Dendritic cell treated with granulocyte-macrophage colony-stimulating factor and Interleukin-4, amounts not matched to agents 40 ng/mL and 50 ng/mL, for 4 days (primary cell): ENCODE data around the gene EIF4G3.

Experiments
- H3K27ac Mint-ChIP-seq: one replicate; pipeline ENCODE4 v1.8.0; 2022; ENCODE audit warnings: mild to moderate bottlenecking, mixed read lengths
- H3K27me3 Mint-ChIP-seq: one replicate; pipeline ENCODE4 v1.8.0; 2022; ENCODE audit warnings: mild to moderate bottlenecking, mixed read lengths
- H3K36me3 Mint-ChIP-seq: one replicate; pipeline ENCODE4 v1.8.0; 2022; ENCODE audit warnings: low read depth, mixed read lengths
- H3K4me1 Mint-ChIP-seq: one replicate; pipeline ENCODE4 v1.8.0; 2022; ENCODE audit warnings: low read depth, mixed read lengths
- H3K4me3 Mint-ChIP-seq: one replicate; pipeline ENCODE4 v1.8.0; 2022; ENCODE audit warnings: mild to moderate bottlenecking, moderate library complexity, mixed read lengths
- H3K9me3 Mint-ChIP-seq: one replicate; pipeline ENCODE4 v1.8.0; 2022; ENCODE audit warnings: mixed read lengths
- intact Hi-C: fragments of 100-400 bp; cut with micrococcal nuclease; formaldehyde crosslinking; loops from one replicate; pipeline ENCODE4 v1.15.0; 2022

Gene EIF4G3

GRCh38 chr1:20903437-20903836 is 273.3 kb downstream of the EIF4G3 start:
- peaks cover 14% of the 10 kb centered on the region for H3K4me1 Mint-ChIP-seq
- H3K9me3 Mint-ChIP-seq: no peaks in the 10 kb centered on the region
- H3K27ac Mint-ChIP-seq: no peak overlapping the region
- intact Hi-C loops: no loop called here
- no peaks in the 10 kb centered on the region for H3K27me3 Mint-ChIP-seq
- no peak overlapping the region for H3K4me3 Mint-ChIP-seq
- peaks cover 52% of the 10 kb centered on the region for H3K36me3 Mint-ChIP-seq

- Mint-ChIP-seq H3K4me3 (no peak overlapping the region), H3K36me3 (peaks cover 45% of the 10 kb centered on the region), H3K9me3 (no peaks in the 10 kb centered on the region), H3K4me1 (no peaks in the 10 kb centered on the region), H3K27me3 (no peaks in the 10 kb centered on the region), H3K27ac (no peak overlapping the region)
- intact Hi-C loops: no loop called here
These were observed 276.6 kb downstream of the EIF4G3 start for GRCh38 chr1:20900056-20900455.

- Mint-ChIP-seq H3K9me3 (no peaks in the 10 kb centered on the region), H3K36me3 (peaks cover 52% of the 10 kb centered on the region), H3K4me1 (no peaks in the 10 kb centered on the region), H3K27ac (no peak overlapping the region), H3K4me3 (no peak overlapping the region), H3K27me3 (no peaks in the 10 kb centered on the region)
- intact Hi-C loops: no loop called here
These were observed 277.3 kb downstream of the EIF4G3 start for GRCh38 chr1:20899154-20899972.

GRCh38 chr1:20896826-20897225 is 279.9 kb downstream of the EIF4G3 start:
- Mint-ChIP-seq H3K4me3 (no peak overlapping the region), H3K27me3 (no peaks in the 10 kb centered on the region), H3K4me1 (no peaks in the 10 kb centered on the region), H3K9me3 (no peaks in the 10 kb centered on the region), H3K27ac (no peak overlapping the region), H3K36me3 (peaks cover 57% of the 10 kb centered on the region)
- intact Hi-C loops: no loop called here

- Mint-ChIP-seq H3K9me3 (no peaks in the 10 kb centered on the region), H3K36me3 (peaks cover 45% of the 10 kb centered on the region), H3K27ac (no peak overlapping the region), H3K4me1 (no peaks in the 10 kb centered on the region), H3K27me3 (no peaks in the 10 kb centered on the region), H3K4me3 (no peak overlapping the region)
- intact Hi-C loops: no loop called here
These were observed 282.8 kb downstream of the EIF4G3 start for GRCh38 chr1:20893931-20894330.

GRCh38 chr1:20891091-20891490 is 285.6 kb downstream of the EIF4G3 start:
- no peak overlapping the region for H3K27ac Mint-ChIP-seq
- H3K27me3 Mint-ChIP-seq: no peaks in the 10 kb centered on the region
- H3K4me1 Mint-ChIP-seq: no peaks in the 10 kb centered on the region
- intact Hi-C loops: no loop called here
- H3K9me3 Mint-ChIP-seq: no peaks in the 10 kb centered on the region
- H3K4me3 Mint-ChIP-seq: no peak overlapping the region
- H3K36me3 Mint-ChIP-seq: peaks cover 49% of the 10 kb centered on the region

GRCh38 chr1:20887246-20887645 is 289.5 kb downstream of the EIF4G3 start:
- Mint-ChIP-seq H3K36me3 (peaks cover 53% of the 10 kb centered on the region), H3K4me1 (no peaks in the 10 kb centered on the region), H3K9me3 (no peaks in the 10 kb centered on the region), H3K27ac (no peak overlapping the region), H3K27me3 (no peaks in the 10 kb centered on the region), H3K4me3 (no peak overlapping the region)
- intact Hi-C loops: no loop called here

- Mint-ChIP-seq H3K4me3 (no peak overlapping the region), H3K4me1 (no peaks in the 10 kb centered on the region), H3K27ac (no peak overlapping the region), H3K36me3 (peaks cover 63% of the 10 kb centered on the region), H3K9me3 (no peaks in the 10 kb centered on the region), H3K27me3 (no peaks in the 10 kb centered on the region)
- intact Hi-C loops: no loop called here
These were observed 291.6 kb downstream of the EIF4G3 start for GRCh38 chr1:20885121-20885520.

GRCh38 chr1:20884513-20884912 is 292.2 kb downstream of the EIF4G3 start:
- H3K9me3 Mint-ChIP-seq: no peaks in the 10 kb centered on the region
- H3K27me3 Mint-ChIP-seq: no peaks in the 10 kb centered on the region
- H3K4me1 Mint-ChIP-seq: no peaks in the 10 kb centered on the region
- no peak overlapping the region for H3K27ac Mint-ChIP-seq
- intact Hi-C loops: no loop called here
- H3K4me3 Mint-ChIP-seq: no peak overlapping the region
- H3K36me3 Mint-ChIP-seq: peaks cover 67% of the 10 kb centered on the region

- Mint-ChIP-seq H3K4me1 (no peaks in the 10 kb centered on the region), H3K27me3 (no peaks in the 10 kb centered on the region), H3K4me3 (no peak overlapping the region), H3K36me3 (peaks cover 74% of the 10 kb centered on the region), H3K27ac (no peak overlapping the region), H3K9me3 (no peaks in the 10 kb centered on the region)
- intact Hi-C loops: no loop called here
These were observed 292.9 kb downstream of the EIF4G3 start for GRCh38 chr1:20883766-20884165.

GRCh38 chr1:20882837-20883236 is 293.9 kb downstream of the EIF4G3 start:
- intact Hi-C loops: no loop called here
- peaks cover 80% of the 10 kb centered on the region for H3K36me3 Mint-ChIP-seq
- H3K4me3 Mint-ChIP-seq: no peak overlapping the region
- H3K27me3 Mint-ChIP-seq: no peaks in the 10 kb centered on the region
- H3K9me3 Mint-ChIP-seq: no peaks in the 10 kb centered on the region
- no peak overlapping the region for H3K27ac Mint-ChIP-seq
- no peaks in the 10 kb centered on the region for H3K4me1 Mint-ChIP-seq

GRCh38 chr1:20878799-20879198 is 297.9 kb downstream of the EIF4G3 start:
- H3K27ac Mint-ChIP-seq: no peak overlapping the region
- H3K36me3 Mint-ChIP-seq: peaks cover 89% of the 10 kb centered on the region
- no peaks in the 10 kb centered on the region for H3K9me3 Mint-ChIP-seq

GRCh38 chr1:20875198-20875973 is 301.3 kb downstream of the EIF4G3 start:
- H3K27me3 Mint-ChIP-seq: no peaks in the 10 kb centered on the region
- H3K27ac Mint-ChIP-seq: no peak overlapping the region
- H3K9me3 Mint-ChIP-seq: no peaks in the 10 kb centered on the region
- intact Hi-C loops: no loop called here
- peaks cover 7% of the 10 kb centered on the region for H3K4me1 Mint-ChIP-seq
- H3K4me3 Mint-ChIP-seq: no peak overlapping the region
- peaks cover 77% of the 10 kb centered on the region for H3K36me3 Mint-ChIP-seq

More at GRCh38 chr1:20878799-20879198, 297.9 kb downstream of the EIF4G3 start:
- no peaks in the 10 kb centered on the region for H3K4me1 Mint-ChIP-seq
- H3K4me3 Mint-ChIP-seq: no peak overlapping the region
- no peaks in the 10 kb centered on the region for H3K27me3 Mint-ChIP-seq
- intact Hi-C loops: no loop called here

- no peak overlapping the region for H3K4me3 Mint-ChIP-seq
- no peaks in the 10 kb centered on the region for H3K9me3 Mint-ChIP-seq
- intact Hi-C loops: no loop called here
- no peaks in the 10 kb centered on the region for H3K27me3 Mint-ChIP-seq
- peaks cover 70% of the 10 kb centered on the region for H3K36me3 Mint-ChIP-seq
- H3K27ac Mint-ChIP-seq: no peak overlapping the region
- H3K4me1 Mint-ChIP-seq: peaks cover 7% of the 10 kb centered on the region
These were observed 303.4 kb downstream of the EIF4G3 start for GRCh38 chr1:20873311-20873710.
